ENCODE measurements around the gene UBE2G2. TPM values are rescaled to one million over a fixed set of nuclear protein-coding genes. Genes with fewer than 3 reads are reported as not detected.

The UBE2G2 gene
- total RNA-seq, 2 donors from 2014 or later: 89.7 to 164 TPM

DNA sequence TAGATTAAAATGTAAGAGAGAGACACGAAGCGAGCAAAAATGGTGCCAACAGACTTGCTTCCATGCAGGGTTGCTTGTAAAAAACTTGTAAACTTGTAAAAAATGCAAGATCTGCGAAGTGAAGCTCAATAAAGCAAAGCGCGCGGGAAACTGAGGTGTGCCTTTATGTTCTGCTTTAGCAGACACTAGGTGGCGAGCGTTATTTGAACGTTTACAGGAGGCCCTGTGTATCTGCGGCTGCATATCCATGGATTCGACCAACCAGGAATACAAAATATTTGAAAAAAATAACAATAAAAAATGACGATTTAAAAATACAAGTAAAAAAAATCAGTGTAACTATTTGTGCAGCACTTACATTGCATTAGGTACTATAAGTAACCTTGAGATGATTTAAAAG lies 1.5 kb downstream of the UBE2G2 start:
- peak overlapping the region; percentile 94 for H3K4me3 Mint-ChIP-seq
- peaks cover 31 to 53% of the 10 kb centered on the region in 2 donors for H3K4me1 Mint-ChIP-seq (ENCODE audit: low read depth in 2 of 2)
- ATAC-seq (no peak), DNase-seq (ENCODE audit: low spot score) (no peak)
- H3K27me3 Mint-ChIP-seq: no peaks in the 10 kb centered on the region
- H3K36me3 Mint-ChIP-seq: peaks cover 27% of the 10 kb centered on the region
- peak overlapping the region in 1 of 2 donors; percentile 45 for H3K27ac Mint-ChIP-seq
- H3K9me3 Mint-ChIP-seq: no peaks in the 10 kb centered on the region

DNA sequence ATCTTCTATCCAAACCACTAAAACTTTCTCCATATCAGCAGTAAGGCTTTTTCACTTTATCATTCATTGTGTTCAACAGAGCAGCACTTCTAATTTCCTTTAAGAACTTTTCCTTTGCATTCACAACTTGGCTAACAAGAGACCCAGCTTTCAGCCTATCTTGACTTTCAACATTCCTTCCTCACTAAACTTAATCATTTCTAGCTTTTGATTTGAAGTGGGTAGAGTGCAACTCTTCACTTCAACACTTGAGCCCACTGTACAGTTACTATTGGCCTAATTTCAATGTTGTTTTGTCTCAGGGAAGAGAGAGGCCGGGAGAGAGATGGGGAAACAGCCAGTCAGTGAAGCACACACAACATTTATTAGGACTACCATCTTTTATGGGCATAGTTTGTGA lies 2.0 kb downstream of the UBE2G2 start:
- H3K27ac Mint-ChIP-seq: peak overlapping the region in 1 of 2 donors; percentile 45
- H3K27me3 Mint-ChIP-seq: no peaks in the 10 kb centered on the region
- peaks cover 23% of the 10 kb centered on the region for H3K36me3 Mint-ChIP-seq
- H3K4me3 Mint-ChIP-seq: peak overlapping the region; percentile 94
- H3K4me1 Mint-ChIP-seq (ENCODE audit: low read depth in 2 of 2): peaks cover 31 to 49% of the 10 kb centered on the region in 2 donors
- no peaks in the 10 kb centered on the region for H3K9me3 Mint-ChIP-seq
- DNase-seq (ENCODE audit: low spot score): no peak
- ATAC-seq: no peak

DNA sequence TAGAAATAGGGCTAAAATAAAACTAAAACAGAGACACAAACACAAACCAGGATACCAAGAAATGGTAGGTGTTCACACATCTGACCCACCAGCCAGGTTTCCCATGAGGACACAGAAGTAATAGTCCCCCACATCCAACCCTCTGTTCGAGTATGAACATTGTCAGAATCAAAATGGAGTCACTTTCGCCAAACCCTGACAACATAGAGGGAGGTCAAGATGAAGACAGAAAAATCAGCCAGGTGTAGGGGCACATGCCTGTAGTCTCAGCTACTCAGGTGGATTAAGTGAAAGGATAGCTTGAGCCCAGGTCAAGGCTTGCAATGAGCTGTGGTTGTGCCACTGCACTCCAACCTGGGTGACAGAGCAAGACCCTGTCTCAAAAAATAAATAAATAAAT lies 3.8 kb downstream of the UBE2G2 start:
- H3K27me3 Mint-ChIP-seq: no peaks in the 10 kb centered on the region
- no peak overlapping the region for H3K27ac Mint-ChIP-seq
- no peak for DNase-seq (ENCODE audit: low spot score)
- H3K36me3 Mint-ChIP-seq: peaks cover 18% of the 10 kb centered on the region
- H3K4me1 Mint-ChIP-seq (ENCODE audit: low read depth in 2 of 2): peaks cover 32 to 47% of the 10 kb centered on the region in 2 donors
- H3K9me3 Mint-ChIP-seq: no peaks in the 10 kb centered on the region
- H3K4me3 Mint-ChIP-seq: no peak overlapping the region
- no peak for ATAC-seq

DNA sequence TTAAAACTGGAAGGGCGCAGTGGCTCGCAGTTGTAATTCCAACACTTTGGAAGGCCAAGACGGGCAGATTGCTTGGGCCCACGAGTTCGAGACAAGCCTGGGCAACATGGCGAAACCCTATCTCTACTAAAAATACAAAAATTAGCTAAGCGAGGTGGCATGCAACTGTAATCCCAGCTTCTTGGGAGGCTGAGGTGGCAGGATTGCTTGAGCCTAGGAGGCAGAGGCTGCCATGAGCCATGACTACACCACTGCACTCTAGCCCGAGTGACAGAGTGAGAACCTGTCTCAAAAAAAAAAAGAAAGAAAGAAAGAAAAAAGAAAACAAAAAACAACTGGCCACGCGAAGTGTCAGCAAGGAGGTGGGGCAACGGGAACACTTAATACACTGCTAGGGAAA lies 6.3 kb downstream of the UBE2G2 start:
- DNase-seq (ENCODE audit: low spot score) (no peak), ATAC-seq (no peak)
- H3K9me3 Mint-ChIP-seq: no peaks in the 10 kb centered on the region
- no peaks in the 10 kb centered on the region for H3K27me3 Mint-ChIP-seq
- no peak overlapping the region for H3K27ac Mint-ChIP-seq
- no peak overlapping the region for H3K4me3 Mint-ChIP-seq
- H3K36me3 Mint-ChIP-seq: peaks cover 20% of the 10 kb centered on the region
- peaks cover 33 to 42% of the 10 kb centered on the region in 2 donors for H3K4me1 Mint-ChIP-seq (ENCODE audit: low read depth in 2 of 2)

DNA sequence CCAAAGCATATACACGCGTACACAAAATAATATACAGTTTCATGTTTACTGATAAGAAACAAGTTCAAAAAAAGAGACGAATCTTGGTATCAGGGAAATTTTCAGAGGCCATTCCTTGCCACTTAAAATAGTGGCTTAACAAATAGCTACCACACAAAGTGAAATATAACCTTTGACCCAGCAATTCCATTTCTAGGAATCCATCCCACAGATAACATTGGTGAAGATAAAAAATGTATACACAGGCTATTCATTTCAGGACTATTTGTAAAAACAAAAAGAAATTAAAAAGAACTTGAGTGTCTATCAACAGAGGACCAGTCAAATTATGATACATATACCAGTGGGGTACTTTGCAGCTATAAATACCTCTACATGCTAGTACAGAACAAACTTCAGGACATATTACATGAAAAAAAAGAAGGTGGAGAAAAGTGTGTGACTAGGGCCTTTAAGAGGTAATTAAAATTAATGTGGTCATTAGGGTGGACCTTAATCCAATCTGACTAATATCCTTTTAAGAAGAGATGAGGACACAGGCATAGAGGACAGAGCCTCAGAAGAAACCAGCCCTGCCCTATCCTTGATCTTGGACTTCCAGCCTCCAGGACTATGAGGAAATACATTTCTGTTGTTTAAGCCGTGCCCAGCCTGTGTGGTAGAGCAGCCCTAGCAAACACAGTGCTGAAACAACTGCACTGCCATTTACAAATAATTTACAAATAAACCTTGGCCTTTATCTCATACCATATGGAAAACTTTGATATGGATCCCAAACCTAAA lies 7.8 kb downstream of the UBE2G2 start:
- no peak for DNase-seq (ENCODE audit: low spot score)
- Mint-ChIP-seq H3K4me1 (ENCODE audit: low read depth in 2 of 2) (peaks cover 32% of the 10 kb centered on the region in 2 donors), H3K27ac (no peak overlapping the region), H3K4me3 (no peak overlapping the region), H3K9me3 (no peaks in the 10 kb centered on the region), H3K36me3 (peaks cover 10% of the 10 kb centered on the region), H3K27me3 (no peaks in the 10 kb centered on the region)
- ATAC-seq: no peak

DNA sequence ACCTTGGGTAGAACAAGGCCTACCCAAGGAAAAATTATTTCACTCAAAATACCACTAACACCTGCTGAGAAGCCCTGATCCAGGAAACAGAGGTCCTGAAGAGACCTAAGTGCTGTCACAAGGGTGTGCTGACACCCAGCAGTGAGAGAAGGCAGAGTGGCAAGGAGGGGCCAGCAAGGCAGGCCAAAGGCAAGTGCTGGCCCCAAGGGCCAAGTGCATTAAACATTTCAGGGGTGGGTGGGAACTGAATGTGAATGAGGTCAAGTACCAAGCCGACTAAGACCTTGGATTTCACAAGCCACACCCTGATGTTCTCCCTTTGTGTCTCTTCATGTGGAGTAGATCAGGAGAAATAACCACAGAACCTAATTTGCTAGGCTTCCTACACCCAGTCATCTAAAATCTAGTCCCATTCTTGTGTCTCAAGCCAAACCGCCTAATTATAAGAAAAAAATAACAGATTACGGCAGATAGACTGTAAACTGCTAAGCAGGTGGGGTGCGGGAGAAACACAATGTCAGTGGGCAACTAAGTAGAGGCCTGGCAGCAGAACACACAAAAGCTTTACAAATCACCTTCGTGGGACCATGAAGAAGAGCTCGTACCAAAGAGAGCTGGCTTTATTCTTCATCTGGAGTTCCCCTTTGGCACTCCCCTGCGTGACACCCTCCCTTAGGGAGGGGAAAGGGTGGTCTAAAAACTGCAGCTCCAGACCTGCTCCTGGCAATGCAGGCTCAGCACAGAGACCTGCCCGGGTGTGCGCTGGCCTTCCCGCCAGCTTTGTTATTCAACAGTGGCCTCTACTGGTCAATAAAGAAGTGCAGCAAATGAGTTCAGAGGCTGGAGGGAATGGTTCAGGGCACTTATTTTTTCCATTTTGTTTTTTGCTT lies 8.7 kb downstream of the UBE2G2 start:
- DNase-seq (ENCODE audit: low spot score) (peak; percentile 71), ATAC-seq (peak; percentile 81 to 82)
- Mint-ChIP-seq H3K9me3 (no peaks in the 10 kb centered on the region), H3K4me3 (no peak overlapping the region), H3K36me3 (peaks cover 5% of the 10 kb centered on the region), H3K27me3 (no peaks in the 10 kb centered on the region), H3K27ac (no peak overlapping the region), H3K4me1 (ENCODE audit: low read depth in 2 of 2) (peaks cover 25 to 29% of the 10 kb centered on the region in 2 donors)

DNA sequence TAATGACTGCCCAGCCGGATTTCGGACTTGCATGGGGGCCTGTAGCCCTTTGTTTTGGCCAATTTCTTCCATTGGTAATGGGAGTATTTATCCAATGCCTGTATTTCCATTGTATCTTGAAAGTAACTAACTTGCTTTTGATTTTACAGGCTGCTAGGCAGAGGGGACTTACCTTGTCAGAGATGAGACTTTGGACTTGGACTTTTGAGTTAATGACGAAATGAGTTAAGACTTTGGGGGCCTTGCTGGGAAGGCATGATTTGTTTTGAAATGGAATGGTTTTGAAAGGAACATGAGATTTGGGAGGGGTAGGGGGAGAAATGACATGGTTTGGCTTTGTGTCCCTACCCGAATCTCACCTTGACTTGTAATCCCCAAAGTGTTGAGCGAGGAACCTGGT lies 9.6 kb downstream of the UBE2G2 start:
- ATAC-seq: no peak
- H3K4me1 Mint-ChIP-seq (ENCODE audit: low read depth in 2 of 2): peaks cover 25 to 28% of the 10 kb centered on the region in 2 donors
- H3K36me3 Mint-ChIP-seq: peaks cover 5% of the 10 kb centered on the region

DNA sequence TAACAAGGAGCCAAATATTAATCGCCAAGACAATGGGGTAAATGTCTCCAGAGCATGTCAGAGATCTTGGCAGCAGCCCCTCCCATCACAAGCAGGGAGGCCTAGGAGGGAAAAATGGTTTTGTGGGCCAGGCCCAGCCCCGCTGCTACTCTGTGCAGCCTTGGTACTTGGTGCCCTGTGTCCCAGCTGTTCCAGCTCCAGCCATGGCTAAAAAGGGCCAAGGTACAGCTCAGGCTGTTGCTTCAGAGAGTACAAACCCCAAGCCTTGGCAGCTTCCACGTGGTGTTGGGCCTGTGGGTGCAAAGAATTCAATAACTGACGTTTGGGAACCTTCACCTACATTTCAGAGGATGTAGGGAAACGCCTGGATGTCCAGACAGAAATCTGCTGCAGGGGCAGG lies 10.4 kb downstream of the UBE2G2 start:
- Mint-ChIP-seq H3K4me1 (ENCODE audit: low read depth in 2 of 2) (peaks cover 25% of the 10 kb centered on the region in 2 donors), H3K36me3 (peaks cover 5% of the 10 kb centered on the region), H3K4me3 (no peak overlapping the region), H3K27ac (no peak overlapping the region), H3K27me3 (no peaks in the 10 kb centered on the region), H3K9me3 (no peaks in the 10 kb centered on the region)
- ATAC-seq (no peak), DNase-seq (ENCODE audit: low spot score) (no peak)

More for the DNA sequence above, 9.6 kb downstream of the UBE2G2 start:
- H3K4me3 Mint-ChIP-seq: no peak overlapping the region
- no peak for DNase-seq (ENCODE audit: low spot score)
- no peaks in the 10 kb centered on the region for H3K9me3 Mint-ChIP-seq
- H3K27me3 Mint-ChIP-seq: no peaks in the 10 kb centered on the region
- H3K27ac Mint-ChIP-seq: no peak overlapping the region

DNA sequence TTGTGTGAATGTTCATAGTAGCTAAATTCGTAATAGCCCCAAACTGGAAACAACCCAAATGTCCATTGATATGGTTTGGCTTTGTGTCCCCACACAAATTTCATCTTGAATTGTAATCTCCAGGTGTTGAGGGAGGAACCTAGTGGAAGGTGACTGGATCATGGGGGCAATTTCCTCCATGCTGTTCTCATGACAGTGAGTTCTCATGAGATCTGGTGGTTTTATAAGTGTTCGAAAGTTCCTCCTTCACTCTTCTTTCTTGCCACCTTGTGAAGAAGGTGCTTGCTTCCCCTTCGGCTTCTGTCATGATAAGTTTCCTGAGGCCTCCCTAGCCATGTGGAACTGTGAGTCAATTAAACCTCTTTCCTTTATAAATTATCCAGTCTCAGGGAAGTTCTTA lies 11.3 kb downstream of the UBE2G2 start:
- Mint-ChIP-seq H3K27me3 (no peaks in the 10 kb centered on the region), H3K36me3 (peaks cover 5% of the 10 kb centered on the region), H3K27ac (no peak overlapping the region), H3K9me3 (no peaks in the 10 kb centered on the region), H3K4me3 (no peak overlapping the region), H3K4me1 (ENCODE audit: low read depth in 2 of 2) (peaks cover 21 to 32% of the 10 kb centered on the region in 2 donors)
- no peak for ATAC-seq
- no peak for DNase-seq (ENCODE audit: low spot score)

DNA sequence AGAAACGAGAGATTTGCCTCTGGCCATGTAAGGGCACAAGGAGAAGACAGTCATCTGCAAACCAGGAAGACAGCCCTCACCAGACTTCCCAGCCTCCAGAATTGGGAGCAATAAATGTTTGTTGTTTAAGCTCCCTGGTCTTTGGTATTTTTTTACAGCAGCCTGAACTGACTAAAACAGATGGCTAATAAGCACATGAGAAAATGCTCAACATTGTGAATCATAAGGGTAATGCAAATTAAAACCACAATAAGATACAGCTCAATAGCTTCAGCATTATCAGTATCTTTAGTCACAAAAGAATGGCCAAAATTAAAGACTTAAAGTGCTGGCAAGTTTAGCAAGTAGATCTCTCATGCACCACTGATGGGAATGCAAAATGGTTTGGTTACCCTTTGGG lies 11.7 kb downstream of the UBE2G2 start:
- DNase-seq (ENCODE audit: low spot score): no peak
- ATAC-seq: no peak
- H3K27ac Mint-ChIP-seq: no peak overlapping the region
- peaks cover 18 to 35% of the 10 kb centered on the region in 2 donors for H3K4me1 Mint-ChIP-seq (ENCODE audit: low read depth in 2 of 2)
- no peaks in the 10 kb centered on the region for H3K9me3 Mint-ChIP-seq
- H3K4me3 Mint-ChIP-seq: no peak overlapping the region
- H3K27me3 Mint-ChIP-seq: no peaks in the 10 kb centered on the region
- H3K36me3 Mint-ChIP-seq: peaks cover 5% of the 10 kb centered on the region

DNA sequence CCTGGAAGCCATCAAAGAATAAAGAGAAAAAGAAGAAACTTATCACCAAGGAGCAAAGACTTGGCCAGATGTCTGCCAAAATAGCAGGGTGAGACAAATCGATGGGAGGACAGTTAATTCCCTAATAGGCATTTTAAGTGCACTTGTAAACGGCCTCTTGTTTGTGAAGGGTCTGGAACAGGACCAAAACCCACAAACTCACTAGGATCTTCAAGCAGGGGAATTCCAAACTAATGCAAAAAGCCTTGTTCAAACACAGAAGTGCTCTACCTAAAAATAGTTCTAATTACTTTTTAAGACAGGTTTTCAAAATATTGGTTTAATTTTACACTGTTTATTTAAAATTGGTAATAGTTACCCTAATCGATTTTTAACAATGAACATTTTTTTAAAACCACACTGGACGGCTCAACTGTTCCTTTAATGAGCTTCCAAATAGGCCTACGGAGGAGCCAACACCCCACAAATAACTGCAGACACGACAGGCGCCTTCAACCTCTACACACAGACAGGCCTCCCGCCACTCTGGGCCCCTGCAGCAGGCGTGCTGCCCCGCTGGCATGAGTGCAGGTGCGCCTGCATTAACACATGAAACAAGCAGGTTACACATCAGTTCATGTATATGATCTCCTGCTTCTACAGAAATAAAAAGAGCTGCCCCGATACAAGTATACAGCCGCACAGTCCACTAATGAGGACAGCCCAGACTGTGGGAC lies 15.8 kb downstream of the UBE2G2 start:
- Mint-ChIP-seq H3K9me3 (no peaks in the 10 kb centered on the region), H3K36me3 (peaks cover 1% of the 10 kb centered on the region), H3K27me3 (no peaks in the 10 kb centered on the region), H3K4me1 (ENCODE audit: low read depth in 2 of 2) (peaks cover 20 to 26% of the 10 kb centered on the region in 2 donors), H3K27ac (peak overlapping the region in 1 of 2 donors; percentile 41), H3K4me3 (no peak overlapping the region)
- ATAC-seq (no peak), DNase-seq (ENCODE audit: low spot score) (no peak)

DNA sequence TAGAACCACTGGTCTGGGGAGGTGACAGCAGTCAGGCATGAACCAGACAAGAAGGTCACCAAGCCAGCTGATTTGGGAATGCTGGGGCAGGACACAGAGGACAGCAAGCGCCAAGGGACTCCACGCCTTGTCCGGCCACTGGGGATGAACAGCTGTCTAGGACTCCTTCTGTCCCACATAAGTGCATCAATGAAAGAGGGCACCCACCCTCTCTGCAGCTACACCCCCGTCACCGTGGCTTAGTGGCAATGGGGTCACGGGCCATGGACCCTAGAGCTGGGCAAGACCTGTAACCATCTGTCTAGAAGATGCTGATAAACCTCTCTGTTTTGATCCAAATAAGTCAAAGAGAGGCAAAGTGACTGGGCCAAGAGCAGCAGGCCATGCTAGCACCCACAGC lies 16.8 kb downstream of the UBE2G2 start:
- Mint-ChIP-seq H3K4me3 (no peak overlapping the region), H3K27me3 (no peaks in the 10 kb centered on the region), H3K4me1 (ENCODE audit: low read depth in 2 of 2) (peaks cover 16 to 20% of the 10 kb centered on the region in 2 donors), H3K9me3 (no peaks in the 10 kb centered on the region), H3K27ac (no peak overlapping the region), H3K36me3 (no peaks in the 10 kb centered on the region)
- ATAC-seq (no peak), DNase-seq (ENCODE audit: low spot score) (no peak)

DNA sequence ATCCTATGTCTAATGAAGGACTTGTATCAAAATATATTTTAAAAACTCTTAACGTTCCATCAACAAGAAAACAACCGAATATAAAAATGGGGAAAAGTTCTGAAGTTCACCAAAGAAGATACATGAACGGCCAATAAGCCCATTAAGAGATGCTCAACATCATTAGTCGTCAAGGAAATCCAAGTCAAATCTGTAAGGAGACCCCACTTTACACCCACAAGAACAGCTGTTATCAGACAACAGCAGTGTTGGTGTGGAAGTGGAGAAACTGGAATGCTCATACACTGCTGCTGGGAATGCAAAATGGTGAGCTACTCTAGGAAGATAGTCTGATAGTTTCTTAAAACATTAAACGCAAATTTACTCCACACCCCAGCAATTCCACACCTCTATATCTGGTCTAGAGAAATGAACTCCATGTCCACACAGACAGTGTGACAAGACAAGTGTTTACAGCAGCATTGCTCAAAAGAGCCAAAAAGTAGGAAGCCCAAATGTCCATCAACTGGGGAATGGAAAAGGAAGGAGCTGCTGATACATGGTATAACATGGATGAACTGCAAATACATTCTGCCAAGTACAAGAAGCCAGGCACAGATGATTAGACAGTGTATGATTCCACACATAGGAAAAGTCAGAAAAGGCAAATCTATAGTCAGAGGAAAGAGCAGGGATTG lies 18.5 kb downstream of the UBE2G2 start:
- Mint-ChIP-seq H3K36me3 (no peaks in the 10 kb centered on the region), H3K4me3 (no peak overlapping the region), H3K9me3 (no peaks in the 10 kb centered on the region), H3K27ac (no peak overlapping the region), H3K4me1 (ENCODE audit: low read depth in 2 of 2) (peaks cover 16 to 18% of the 10 kb centered on the region in 2 donors), H3K27me3 (no peaks in the 10 kb centered on the region)
- no peak for DNase-seq (ENCODE audit: low spot score)
- ATAC-seq: no peak

All from natural killer cell treated with Interleukin-12 subunit alpha and Interleukin-12 subunit beta and Interleukin-15 and Interleukin-18, amount 100 ng/mL, for 72 hours (primary cell).